H9 (cell line): ENCODE data around the gene AK5. TPM values are rescaled to one million over a fixed set of nuclear protein-coding genes. Genes with fewer than 3 reads are reported as not detected.

Experiments
- DNase-seq: peaks from one replicate; pipeline ENCODE4 v3.0.0-alpha.2; 2017
- H2AFZ ChIP-seq: one replicate; pipeline ENCODE4 v1.6.1; 2013; ENCODE audit warnings: mild to moderate bottlenecking, low read length, control low read depth, moderate library complexity
- H2AK5ac ChIP-seq: 2 replicates; pipeline ENCODE4 v1.6.1; 2013; ENCODE audit warnings: low read length, control low read depth, mixed read lengths; ENCODE audit not compliant: insufficient read length
- H2BK120ac ChIP-seq: one replicate; pipeline ENCODE4 v1.6.1; 2013; ENCODE audit warnings: low read depth, mild to moderate bottlenecking, low read length, control low read depth, inconsistent platforms; ENCODE audit not compliant: poor library complexity, severe bottlenecking
- H2BK12ac ChIP-seq: 2 replicates; pipeline ENCODE4 v1.6.1; 2013; ENCODE audit warnings: low read length, control low read depth, mixed read lengths, low read depth; ENCODE audit not compliant: insufficient read length
- H2BK15ac ChIP-seq: 2 replicates; pipeline ENCODE4 v1.6.1; 2013; ENCODE audit warnings: low read depth, low read length, control low read depth
- H2BK20ac ChIP-seq: one replicate; pipeline ENCODE4 v1.6.1; 2013; ENCODE audit warnings: low read depth, mild to moderate bottlenecking, low read length, control low read depth, inconsistent platforms; ENCODE audit not compliant: poor library complexity, severe bottlenecking
- H2BK5ac ChIP-seq: 2 replicates; pipeline ENCODE4 v1.6.1; 2013; ENCODE audit warnings: low read length, control low read depth, mixed read lengths; ENCODE audit not compliant: insufficient read length
- H3K14ac ChIP-seq: 2 replicates; pipeline ENCODE4 v1.6.1; 2013; ENCODE audit warnings: low read length, control low read depth; ENCODE audit not compliant: insufficient read depth
- H3K18ac ChIP-seq: 2 replicates; pipeline ENCODE4 v1.6.1; 2013; ENCODE audit warnings: low read depth, mild to moderate bottlenecking, mixed read lengths, low read length, control low read depth; ENCODE audit not compliant: insufficient read length
- H3K23ac ChIP-seq: 2 replicates; pipeline ENCODE4 v1.6.1; 2013; ENCODE audit warnings: low read length, control low read depth, mixed read lengths, low read depth; ENCODE audit not compliant: insufficient read length
- H3K23me2 ChIP-seq: 2 replicates; pipeline ENCODE4 v1.6.1; 2013; ENCODE audit warnings: low read depth, mild to moderate bottlenecking, mixed read lengths, low read length, control low read depth; ENCODE audit not compliant: insufficient read length, poor library complexity, severe bottlenecking
- H3K27ac ChIP-seq: 2 replicates; pipeline ENCODE4 v1.5.1; 2013; ENCODE audit warnings: low read length, control low read depth, mixed read lengths, low read depth; ENCODE audit not compliant: insufficient read length
- H3K27me3 ChIP-seq: 2 replicates; pipeline ENCODE4 v1.6.1; 2013; ENCODE audit warnings: low read length, control low read depth, inconsistent platforms; ENCODE audit not compliant: insufficient read depth
- H3K4ac ChIP-seq: 2 replicates; pipeline ENCODE4 v1.6.1; 2013; ENCODE audit warnings: low read depth, mild to moderate bottlenecking, control low read depth, inconsistent platforms, low read length, moderate library complexity
- H3K4me1 ChIP-seq: 2 replicates; pipeline ENCODE4 v1.6.1; 2013; ENCODE audit warnings: low read length, control low read depth, inconsistent platforms; ENCODE audit not compliant: insufficient read depth
- H3K4me2 ChIP-seq: 2 replicates; pipeline ENCODE4 v1.6.1; 2013; ENCODE audit warnings: low read length, control low read depth, mixed read lengths; ENCODE audit not compliant: insufficient read length, insufficient read depth
- H3K56ac ChIP-seq: 2 replicates; pipeline ENCODE4 v1.6.1; 2013; ENCODE audit warnings: low read depth, mild to moderate bottlenecking, mixed read lengths, low read length, control low read depth; ENCODE audit not compliant: insufficient read length
- H3K79me1 ChIP-seq: 2 replicates; pipeline ENCODE4 v1.6.1; 2013; ENCODE audit warnings: low read depth, mild to moderate bottlenecking, moderate library complexity, low read length, control low read depth, inconsistent platforms; ENCODE audit not compliant: insufficient read depth, poor library complexity, severe bottlenecking
- H3K79me2 ChIP-seq: 2 replicates; pipeline ENCODE4 v1.6.1; 2013; ENCODE audit warnings: low read length, control low read depth, inconsistent platforms; ENCODE audit not compliant: insufficient read depth
- H3K9ac ChIP-seq: 2 replicates; pipeline ENCODE4 v1.6.1; 2013; ENCODE audit warnings: low read length, control low read depth, mixed read lengths; ENCODE audit not compliant: insufficient read length; ENCODE audit errors: extremely low read depth
- H3K9me3 ChIP-seq: one replicate; pipeline ENCODE4 v1.6.1; 2013; ENCODE audit warnings: low read depth, low read length, inconsistent platforms; ENCODE audit not compliant: control insufficient read depth
- H3T11ph ChIP-seq: one replicate; pipeline ENCODE4 v1.6.1; 2013; ENCODE audit warnings: mild to moderate bottlenecking, low read length, control low read depth, inconsistent platforms
- H4K20me1 ChIP-seq: one replicate; pipeline ENCODE4 v1.6.1; 2013; ENCODE audit not compliant: control insufficient read depth, insufficient read length, insufficient read depth
- H4K5ac ChIP-seq: 2 replicates; pipeline ENCODE4 v1.6.1; 2013; ENCODE audit warnings: low read depth, mild to moderate bottlenecking, mixed read lengths, low read length, control low read depth; ENCODE audit not compliant: insufficient read length
- H4K8ac ChIP-seq: replicated peaks from 2 replicates; pipeline ENCODE4 v1.6.1; 2013; ENCODE audit warnings: low read length, control low read depth, mixed read lengths, low read depth; ENCODE audit not compliant: insufficient read length
- H4K91ac ChIP-seq: 2 replicates; pipeline ENCODE4 v1.6.1; 2013; ENCODE audit warnings: low read depth, mild to moderate bottlenecking, moderate library complexity, mixed read lengths, low read length, control low read depth; ENCODE audit not compliant: insufficient read length
- H3K27ac Mint-ChIP-seq, 3 experiments: 2 replicates in 2 of 3; 3 replicates in 1 of 3; pipeline ENCODE4 v1.8.0; 2020 to 2021; ENCODE audit warnings: mixed read lengths in 3 of 3, mild to moderate bottlenecking in 1 of 3, moderate library complexity in 1 of 3
- H3K27me3 Mint-ChIP-seq: 2 replicates; pipeline ENCODE4 v1.8.0; 2021; ENCODE audit warnings: low read depth, mild to moderate bottlenecking, moderate library complexity, mixed read lengths
- H3K36me3 Mint-ChIP-seq, 3 experiments: 2 replicates in 2 of 3; 3 replicates in 1 of 3; pipeline ENCODE4 v1.8.0; 2020 to 2021; ENCODE audit warnings: low read depth in 3 of 3, mixed read lengths in 3 of 3; ENCODE audit not compliant: insufficient read depth in 1 of 3
- H3K4me1 Mint-ChIP-seq, 2 experiments: 2 replicates each; pipeline ENCODE4 v1.8.0; 2020; ENCODE audit warnings: mixed read lengths in 2 of 2
- H3K4me3 Mint-ChIP-seq, 2 experiments: 2 replicates in 1 of 2; 3 replicates in 1 of 2; pipeline ENCODE4 v1.8.0; 2020 to 2021; ENCODE audit warnings: mild to moderate bottlenecking in 2 of 2, mixed read lengths in 2 of 2, moderate library complexity in 1 of 2
- H3K9me3 Mint-ChIP-seq, 2 experiments: 2 replicates in 1 of 2; 3 replicates in 1 of 2; pipeline ENCODE4 v1.8.0; 2020; ENCODE audit warnings: mild to moderate bottlenecking in 2 of 2, mixed read lengths in 2 of 2, moderate library complexity in 1 of 2
- WGBS: extraction: QIAGEN DNeasy Blood & Tissue Kit; methylation state at CpG from one replicate; pipeline ENCODE4 v1.1.7; 2013; ENCODE audit warnings: missing lambda C conversion rate, low lambda C conversion rate, mixed read lengths; ENCODE audit not compliant: insufficient read length; ENCODE audit errors: extremely low coverage; 5-methylcytosine and 5-hydroxymethylcytosine counted together
- total RNA-seq: library from RNA; stranded (reverse); gene quantifications from 2 replicates; pipeline ENCODE4 v1.2.1, GENCODE V29; 2021
- TF ChIP-seq, protein P1 (sequence below): fragments of 200-600 bp; sonication (generic); conservative IDR thresholded peaks from 3 replicates; pipeline ENCODE4 v1.8.0; 2021; ENCODE audit warnings: antibody characterized with exemption, mild to moderate bottlenecking

Gene AK5
- total RNA-seq, 1 experiment from 2014 or later: 2.5 TPM

- no peak overlapping the region for H3K4ac ChIP-seq
- no peak overlapping the region for H3K23ac ChIP-seq
- Mint-ChIP-seq H3K4me1 (no peaks in the 10 kb centered on the region; a peak in 1 of 4 replicates), H3K36me3 (no peaks in the 10 kb centered on the region), H3K9me3 (no peaks in the 10 kb centered on the region), H3K27ac (no peak overlapping the region; a peak in 1 of 7 replicates), H3K27me3 (no peaks in the 10 kb centered on the region; the same call in 1 of the 2 replicates), H3K4me3 (no peak overlapping the region)
- H3K56ac ChIP-seq: no peak overlapping the region
- H3T11ph ChIP-seq: no peak overlapping the region
- H2BK12ac ChIP-seq: no peak overlapping the region
- no peak overlapping the region for H2AFZ ChIP-seq
- H3K79me2 ChIP-seq: no peaks in the 10 kb centered on the region
- no peaks in the 10 kb centered on the region for H3K4me1 ChIP-seq
- H3K4me2 ChIP-seq: no peak overlapping the region
- no CpG with 5 or more reads among the region's 1 CpG for WGBS
- H3K18ac ChIP-seq: no peak overlapping the region
- no peaks in the 10 kb centered on the region for H3K79me1 ChIP-seq
- no peaks in the 10 kb centered on the region for H4K20me1 ChIP-seq
- H3K27ac ChIP-seq: no peak overlapping the region
- no peaks in the 10 kb centered on the region for H3K27me3 ChIP-seq
- no peak overlapping the region for H2BK5ac ChIP-seq
- H2AK5ac ChIP-seq: no peak overlapping the region
- TF ChIP-seq, protein P1, sequence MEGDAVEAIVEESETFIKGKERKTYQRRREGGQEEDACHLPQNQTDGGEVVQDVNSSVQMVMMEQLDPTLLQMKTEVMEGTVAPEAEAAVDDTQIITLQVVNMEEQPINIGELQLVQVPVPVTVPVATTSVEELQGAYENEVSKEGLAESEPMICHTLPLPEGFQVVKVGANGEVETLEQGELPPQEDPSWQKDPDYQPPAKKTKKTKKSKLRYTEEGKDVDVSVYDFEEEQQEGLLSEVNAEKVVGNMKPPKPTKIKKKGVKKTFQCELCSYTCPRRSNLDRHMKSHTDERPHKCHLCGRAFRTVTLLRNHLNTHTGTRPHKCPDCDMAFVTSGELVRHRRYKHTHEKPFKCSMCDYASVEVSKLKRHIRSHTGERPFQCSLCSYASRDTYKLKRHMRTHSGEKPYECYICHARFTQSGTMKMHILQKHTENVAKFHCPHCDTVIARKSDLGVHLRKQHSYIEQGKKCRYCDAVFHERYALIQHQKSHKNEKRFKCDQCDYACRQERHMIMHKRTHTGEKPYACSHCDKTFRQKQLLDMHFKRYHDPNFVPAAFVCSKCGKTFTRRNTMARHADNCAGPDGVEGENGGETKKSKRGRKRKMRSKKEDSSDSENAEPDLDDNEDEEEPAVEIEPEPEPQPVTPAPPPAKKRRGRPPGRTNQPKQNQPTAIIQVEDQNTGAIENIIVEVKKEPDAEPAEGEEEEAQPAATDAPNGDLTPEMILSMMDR: no peak
- H3K9ac ChIP-seq: no peak overlapping the region
- no peak overlapping the region for H2BK120ac ChIP-seq
- no peaks in the 10 kb centered on the region for H3K23me2 ChIP-seq
- H3K14ac ChIP-seq: no peak overlapping the region
- no peak overlapping the region for H4K8ac ChIP-seq
- no peak overlapping the region for H4K91ac ChIP-seq
- H2BK15ac ChIP-seq: no peak overlapping the region
- H2BK20ac ChIP-seq: no peak overlapping the region
- DNase-seq: no peak
- H3K9me3 ChIP-seq: no peaks in the 10 kb centered on the region
- H4K5ac ChIP-seq: no peak overlapping the region
Measured at GRCh38 chr1:77371396-77371795, 89.6 kb downstream of the AK5 start.
